DOHH2 (cell line): Measurements from ENCODE around the gene KCNA3.
"Not testable (repeated sequence)": the region's sequence is repeated elsewhere in the genome, so short reads cannot be mapped to it uniquely, and the experiment has no call there.

Experiments used
- H3F3A ChIP-seq: fragments of 200-600 bp; sonication (generic), shearing (Covaris generic); 2 replicates; pipeline ENCODE4 v1.6.0; 2016; ENCODE audit warnings: antibody characterized with exemption, mild to moderate bottlenecking; ENCODE audit not compliant: control insufficient read depth, insufficient read depth
- H3K27ac ChIP-seq: fragments of 200-600 bp; sonication (generic); 2 replicates; pipeline ENCODE4 v1.5.1; 2014; ENCODE audit warnings: low read depth, mild to moderate bottlenecking, low read length, moderate library complexity
- H3K27me3 ChIP-seq: fragments of 200-600 bp; sonication (generic); 2 replicates; pipeline ENCODE4 v1.6.1; 2014; ENCODE audit warnings: mild to moderate bottlenecking, low read length, mixed read lengths; ENCODE audit not compliant: control insufficient read depth
- H3K36me3 ChIP-seq: fragments of 200-600 bp; sonication (generic); 2 replicates; pipeline ENCODE4 v1.6.1; 2014; ENCODE audit warnings: mild to moderate bottlenecking, low read length, moderate library complexity, mixed read lengths; ENCODE audit not compliant: control insufficient read depth
- H3K4me1 ChIP-seq: fragments of 200-600 bp; sonication (generic); 2 replicates; pipeline ENCODE4 v1.6.1; 2014; ENCODE audit warnings: mild to moderate bottlenecking, low read length, mixed read lengths; ENCODE audit not compliant: control insufficient read depth
- H3K4me2 ChIP-seq: fragments of 200-600 bp; sonication (generic); 2 replicates; pipeline ENCODE4 v1.6.0; 2014; ENCODE audit warnings: mild to moderate bottlenecking, low read length, moderate library complexity
- H3K4me3 ChIP-seq: fragments of 200-600 bp; sonication (generic); 2 replicates; pipeline ENCODE4 v1.5.1; 2014; ENCODE audit warnings: mild to moderate bottlenecking, low read length, mixed read lengths
- H3K79me2 ChIP-seq: fragments of 200-600 bp; sonication (generic); 2 replicates; pipeline ENCODE4 v1.6.1; 2014; ENCODE audit warnings: mild to moderate bottlenecking, low read length, mixed read lengths; ENCODE audit not compliant: control insufficient read depth
- H3K9me2 ChIP-seq: fragments of 200-600 bp; sonication (generic); replicated peaks from 2 replicates; pipeline ENCODE4 v1.6.1; 2014; ENCODE audit warnings: mild to moderate bottlenecking, low read length, mixed read lengths; ENCODE audit not compliant: control insufficient read depth
- H3K9me3 ChIP-seq: fragments of 200-600 bp; sonication (generic); 2 replicates; pipeline ENCODE4 v1.6.1; 2014; ENCODE audit warnings: antibody characterized with exemption, low read length, mixed read lengths; ENCODE audit not compliant: control insufficient read depth, insufficient read depth
- H4K20me1 ChIP-seq: fragments of 200-600 bp; sonication (generic); 2 replicates; pipeline ENCODE4 v1.6.0; 2014; ENCODE audit warnings: low read depth, mild to moderate bottlenecking, antibody characterized with exemption, low read length, moderate library complexity; ENCODE audit not compliant: control insufficient read depth, insufficient read depth
- CTCF ChIP-seq: fragments of 200-600 bp; sonication (generic); IDR thresholded peaks from one replicate; pipeline ENCODE4 v1.5.1; 2014; ENCODE audit warnings: antibody characterized with exemption, mild to moderate bottlenecking, low read depth, low read length; ENCODE audit not compliant: poor library complexity, severe bottlenecking
- EZH2phosphoT487 ChIP-seq: fragments of 200-600 bp; sonication (generic); IDR thresholded peaks from 2 replicates; pipeline ENCODE4 v1.6.1; 2017; ENCODE audit warnings: borderline replicate concordance, mild to moderate bottlenecking, antibody characterized with exemption, low read length, moderate library complexity, mixed read lengths

KCNA3 gene

GRCh38 chr1:110668549-110668948, 6.2 kb downstream of the KCNA3 start:
- Histone ChIP-seq H3K9me2 (no peaks in the 10 kb centered on the region), H3K4me1 (peaks cover 41% of the 10 kb centered on the region), H3K36me3 (no peaks in the 10 kb centered on the region), H3K4me3 (no peak overlapping the region), H3K27me3 (no peaks in the 10 kb centered on the region), H3F3A (peaks cover 10% of the 10 kb centered on the region), H3K27ac (no peak overlapping the region), H3K4me2 (no peak overlapping the region), H3K79me2 (peaks cover 5% of the 10 kb centered on the region; the same call in 1 of the 2 replicates), H3K9me3 (no peaks in the 10 kb centered on the region), H4K20me1 (no peaks in the 10 kb centered on the region)
- no peak for TF ChIP-seq EZH2phosphoT487
- no peak for TF ChIP-seq CTCF

- TF ChIP-seq CTCF (no peak), EZH2phosphoT487 (no peak)
- no peaks in the 10 kb centered on the region for H3K9me3 ChIP-seq
- no peaks in the 10 kb centered on the region for H3K9me2 ChIP-seq
- H3K79me2 ChIP-seq, result peaks cover 2% of the 10 kb centered on the region; the same call in 1 of the 2 replicates
- peaks cover 6% of the 10 kb centered on the region for H3F3A ChIP-seq
- H3K4me1 ChIP-seq, result peaks cover 33% of the 10 kb centered on the region
- H3K27me3 ChIP-seq, result no peaks in the 10 kb centered on the region
- H3K4me3 ChIP-seq, result no peak overlapping the region
- no peaks in the 10 kb centered on the region for H4K20me1 ChIP-seq
- no peak overlapping the region for H3K4me2 ChIP-seq
- no peak overlapping the region for H3K27ac ChIP-seq
- H3K36me3 ChIP-seq, result no peaks in the 10 kb centered on the region
Observed at GRCh38 chr1:110667776-110668175, 7.0 kb downstream of the KCNA3 start.

GRCh38 chr1:110663241-110663640, 11.5 kb downstream of the KCNA3 start:
- no peak for TF ChIP-seq EZH2phosphoT487
- TF ChIP-seq CTCF, result no peak
- H3K27me3 ChIP-seq, result no peaks in the 10 kb centered on the region
- H3K4me2 ChIP-seq, result no peak overlapping the region
- H3K9me3 ChIP-seq, result no peaks in the 10 kb centered on the region
- H3K79me2 ChIP-seq, result no peaks in the 10 kb centered on the region
- H3K4me1 ChIP-seq, result no peaks in the 10 kb centered on the region
- H4K20me1 ChIP-seq, result no peaks in the 10 kb centered on the region
- no peaks in the 10 kb centered on the region for H3K9me2 ChIP-seq
- H3F3A ChIP-seq, result no peaks in the 10 kb centered on the region; the same call in 1 of the 2 replicates
- H3K36me3 ChIP-seq, result no peaks in the 10 kb centered on the region
- no peak overlapping the region for H3K4me3 ChIP-seq
- no peak overlapping the region for H3K27ac ChIP-seq

GRCh38 chr1:110659559-110659958, 15.2 kb downstream of the KCNA3 start:
- not testable (repeated sequence) for H3K9me2 ChIP-seq, H3K9me3 ChIP-seq, H3K4me3 ChIP-seq, H3K79me2 ChIP-seq, H3F3A ChIP-seq, H3K27ac ChIP-seq, H3K4me2 ChIP-seq, H3K36me3 ChIP-seq, H4K20me1 ChIP-seq, H3K4me1 ChIP-seq, H3K27me3 ChIP-seq
